Measurements from ENCODE around the gene CHRNG. TPM values are rescaled to one million over a fixed set of nuclear protein-coding genes. Genes with fewer than 3 reads are reported as not detected.
A peak's percentile ranks its signal among the peaks of the same experiment; 100 is the strongest.

Gene CHRNG
- total and polyA plus RNA-seq, 3 donors from 2014 or later, result 0.26 TPM; not detected in 2

GRCh38 chr2:232550354-232551249, 11.1 kb downstream of the CHRNG start, which contains the start of the genes EIF4E2 and TIGD1:
TSS of gene EIF4E2 (plus strand) at chr2:232550689. CDS start at chr2:232550725, 36 bp downstream.
TSS of gene TIGD1 (minus strand) at chr2:232550557. CDS start at chr2:232549882, 675 bp downstream.
- Histone ChIP-seq H3K4me3 (peak within 1 kb of the TSS; percentile 84 to 94), H3K9me3 (no peaks in the 10 kb centered on the region), H3K27ac (peak within 1 kb of the TSS; percentile 92 to 98), H3K4me1 (peaks cover 9% of the 10 kb centered on the region), H3K27me3 (no peaks in the 10 kb centered on the region), H3K36me3 (ENCODE audit: low read depth, missing control alignments) (no peaks in the 10 kb centered on the region)
- 0% methylated on average over 18 to 81 of the region's 81 CpGs for WGBS, 2 donors
- TF ChIP-seq POLR2A (IDR thresholded peaks at IDR 0.05) (peak; percentile 52), CTCF (IDR thresholded peaks at IDR 0.05) (peak in 1 of 3 experiments; percentile 30)
- peak; percentile 94 for DNase-seq
- intact Hi-C loops (cut with DNase I; ENCODE audit: low total_unique reads), result no loop called here

- intact Hi-C loops (cut with DNase I; ENCODE audit: low total_unique reads), result no loop called here
- no peak for DNase-seq
- no peaks in the 10 kb centered on the region for H3K27me3 ChIP-seq
- H3K4me3 ChIP-seq, result peak overlapping the region; percentile 84 to 94
- H3K4me1 ChIP-seq, result peaks cover 9% of the 10 kb centered on the region
- TF ChIP-seq POLR2A (IDR thresholded peaks at IDR 0.05) (no peak), CTCF (IDR thresholded peaks at IDR 0.05) (no peak)
- H3K36me3 ChIP-seq (ENCODE audit: low read depth, missing control alignments), result no peaks in the 10 kb centered on the region
- H3K9me3 ChIP-seq, result no peaks in the 10 kb centered on the region
- H3K27ac ChIP-seq, result peak overlapping the region; percentile 92 to 98
- 9 to 12% methylated on average over 7 of the region's 7 CpGs for WGBS, 2 donors
Observed at GRCh38 chr2:232551250-232551638, 11.8 kb downstream of the CHRNG start.

DNA sequence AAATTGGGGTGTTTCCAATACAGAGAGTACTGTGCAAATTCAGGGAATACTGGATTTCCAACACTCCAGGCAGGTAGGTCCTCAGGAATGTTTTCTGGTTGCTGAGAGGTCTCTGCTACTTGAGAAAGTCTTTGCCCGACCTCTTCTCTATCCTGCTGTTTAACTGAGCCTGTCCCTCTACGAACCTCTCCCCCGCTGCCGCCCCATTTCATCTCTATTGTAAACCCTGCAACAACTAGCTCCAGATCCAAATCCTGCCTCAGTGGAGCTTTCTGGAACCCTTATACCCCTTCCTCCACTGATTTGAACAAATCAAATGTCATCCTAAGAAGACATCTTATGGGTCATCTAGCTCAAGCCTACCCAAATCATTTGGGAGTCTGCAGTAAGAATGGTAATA, 12.3 kb downstream of the CHRNG start:
- intact Hi-C loops (cut with DNase I; ENCODE audit: low total_unique reads), result no loop called here
- H3K9me3 ChIP-seq, result no peaks in the 10 kb centered on the region
- no peak for TF ChIP-seq CTCF (IDR thresholded peaks at IDR 0.05)
- no peak for TF ChIP-seq POLR2A (IDR thresholded peaks at IDR 0.05)
- no peak for DNase-seq
- 66 to 70% methylated on average over 4 of the region's 4 CpGs for WGBS, 2 donors
- peak overlapping the region in 1 of 2 donors; percentile 94 for H3K4me3 ChIP-seq
- H3K4me1 ChIP-seq, result peaks cover 9% of the 10 kb centered on the region
- no peak overlapping the region for H3K27ac ChIP-seq
- no peaks in the 10 kb centered on the region for H3K36me3 ChIP-seq (ENCODE audit: low read depth, missing control alignments)
- H3K27me3 ChIP-seq, result no peaks in the 10 kb centered on the region

- Histone ChIP-seq H3K36me3 (ENCODE audit: low read depth, missing control alignments) (no peaks in the 10 kb centered on the region), H3K27ac (no peak overlapping the region), H3K9me3 (no peaks in the 10 kb centered on the region), H3K4me3 (no peak overlapping the region), H3K4me1 (peaks cover 8% of the 10 kb centered on the region), H3K27me3 (no peaks in the 10 kb centered on the region)
- intact Hi-C loops (cut with DNase I; ENCODE audit: low total_unique reads), result no loop called here
- DNase-seq, result no peak
- WGBS, 2 donors, result 76 to 85% methylated on average over 3 of the region's 3 CpGs
- TF ChIP-seq POLR2A (IDR thresholded peaks at IDR 0.05) (no peak), CTCF (IDR thresholded peaks at IDR 0.05) (no peak)
Observed at GRCh38 chr2:232556426-232556825, 16.9 kb downstream of the CHRNG start.
